GM12872 (cell line): ENCODE results near the gene GPATCH4.

Source experiments
- CTCF ChIP-seq: IDR thresholded peaks from 3 replicates; pipeline ENCODE4 v1.5.1; 2011; ENCODE audit warnings: low read depth, mild to moderate bottlenecking, low read length, moderate library complexity; ENCODE audit not compliant: insufficient read depth

Gene GPATCH4

GRCh38 chr1:156574039-156574633, 27.1 kb downstream of the GPATCH4 start:
- TF ChIP-seq CTCF, result no peak

GRCh38 chr1:156572663-156573018, 28.6 kb downstream of the GPATCH4 start:
- no peak for TF ChIP-seq CTCF

- TF ChIP-seq CTCF, result no peak
Measured at GRCh38 chr1:156571919-156572662, 29.2 kb downstream of the GPATCH4 start, which contains the start of gene IQGAP3. TSS of gene IQGAP3 (minus strand) at chr1:156572565. CDS start at chr1:156572529, 36 bp downstream.

GRCh38 chr1:156571261-156571852, 29.9 kb downstream of the GPATCH4 start:
- TF ChIP-seq CTCF, result no peak

DNA sequence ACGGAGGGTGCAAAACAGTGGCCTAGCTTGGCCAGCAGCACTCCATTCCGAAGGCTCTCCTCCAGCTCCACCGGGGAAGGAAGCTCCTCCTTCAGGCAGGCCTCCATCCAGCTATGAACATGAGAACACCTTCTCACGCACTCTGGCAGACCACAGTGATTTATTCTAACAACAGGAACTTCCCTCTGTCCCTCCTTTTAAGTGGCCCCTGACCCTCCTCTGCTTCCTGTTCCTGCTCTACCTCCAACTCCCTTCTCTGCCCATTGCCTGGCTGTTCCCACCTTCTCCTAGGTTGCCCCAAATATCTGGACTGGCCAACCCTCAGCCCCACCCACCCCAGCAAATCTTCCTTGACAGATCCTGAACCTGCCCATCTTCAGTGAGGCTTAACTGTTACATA, 34.8 kb downstream of the GPATCH4 start:
- no peak for TF ChIP-seq CTCF

DNA sequence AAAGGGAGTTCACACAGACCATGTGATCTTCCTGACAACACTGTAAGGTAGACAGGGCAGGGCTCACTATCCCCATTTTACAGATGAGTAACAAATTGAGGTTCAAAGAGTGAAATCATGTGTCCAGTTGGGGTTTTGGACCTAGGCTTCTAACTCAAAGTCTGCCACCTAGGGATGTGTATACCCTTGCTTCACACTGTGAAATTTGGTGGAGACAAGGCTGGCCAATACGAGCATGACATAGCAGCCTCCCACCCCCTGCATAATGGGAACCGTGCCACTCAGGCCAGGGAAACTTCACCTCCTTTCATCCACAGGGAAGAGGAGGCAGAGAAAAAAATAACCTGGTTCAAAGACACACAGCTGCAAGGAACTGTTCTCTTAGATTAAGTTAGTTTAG, 35.8 kb downstream of the GPATCH4 start:
- no peak for TF ChIP-seq CTCF

- no peak for TF ChIP-seq CTCF
Measured at GRCh38 chr1:156560585-156561163, 40.6 kb downstream of the GPATCH4 start.
